Measurements from ENCODE around the gene RNF144A. TPM values are rescaled to one million over a fixed set of nuclear protein-coding genes. Genes with fewer than 3 reads are reported as not detected.

The RNF144A gene
- total and polyA plus RNA-seq, 2 experiments from 2014 or later, result 2.8 to 14.7 TPM

- TF ChIP-seq, protein P1, sequence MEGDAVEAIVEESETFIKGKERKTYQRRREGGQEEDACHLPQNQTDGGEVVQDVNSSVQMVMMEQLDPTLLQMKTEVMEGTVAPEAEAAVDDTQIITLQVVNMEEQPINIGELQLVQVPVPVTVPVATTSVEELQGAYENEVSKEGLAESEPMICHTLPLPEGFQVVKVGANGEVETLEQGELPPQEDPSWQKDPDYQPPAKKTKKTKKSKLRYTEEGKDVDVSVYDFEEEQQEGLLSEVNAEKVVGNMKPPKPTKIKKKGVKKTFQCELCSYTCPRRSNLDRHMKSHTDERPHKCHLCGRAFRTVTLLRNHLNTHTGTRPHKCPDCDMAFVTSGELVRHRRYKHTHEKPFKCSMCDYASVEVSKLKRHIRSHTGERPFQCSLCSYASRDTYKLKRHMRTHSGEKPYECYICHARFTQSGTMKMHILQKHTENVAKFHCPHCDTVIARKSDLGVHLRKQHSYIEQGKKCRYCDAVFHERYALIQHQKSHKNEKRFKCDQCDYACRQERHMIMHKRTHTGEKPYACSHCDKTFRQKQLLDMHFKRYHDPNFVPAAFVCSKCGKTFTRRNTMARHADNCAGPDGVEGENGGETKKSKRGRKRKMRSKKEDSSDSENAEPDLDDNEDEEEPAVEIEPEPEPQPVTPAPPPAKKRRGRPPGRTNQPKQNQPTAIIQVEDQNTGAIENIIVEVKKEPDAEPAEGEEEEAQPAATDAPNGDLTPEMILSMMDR (conservative IDR thresholded peaks at IDR 0.05; ENCODE audit: low read depth in 2 of 2), result no peak
These were observed 107.0 kb downstream of the RNF144A start (continued) for GRCh38 chr2:7024261-7024660.

DNA sequence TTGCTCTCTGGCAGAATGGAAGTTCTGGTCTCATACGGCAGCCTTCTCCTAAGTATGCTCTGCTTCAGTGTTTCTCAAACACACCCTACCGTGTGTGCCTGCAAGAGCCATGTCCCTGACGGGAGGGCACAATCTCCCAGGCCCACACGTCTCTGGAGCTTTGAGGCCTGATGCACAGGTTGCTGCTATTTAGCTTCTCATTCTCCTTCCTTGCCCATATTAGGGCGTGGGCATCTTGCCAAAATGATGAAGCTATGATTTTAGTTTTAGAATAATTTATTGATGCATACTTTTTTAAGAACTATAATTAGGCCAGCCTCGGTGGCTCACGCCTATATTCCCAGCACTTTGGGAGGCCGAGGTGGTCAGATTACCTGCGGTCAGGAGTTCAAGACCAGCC is 107.9 kb downstream of the RNF144A start:
- Histone ChIP-seq H4K20me1 (replicated peaks; ENCODE audit: insufficient read depth) (no peaks in the 10 kb centered on the region), H3K4me1 (ENCODE audit: insufficient read depth) (no peaks in the 10 kb centered on the region), H3F3A (replicated peaks; ENCODE audit: low read depth) (no peaks in the 10 kb centered on the region), H3K4me3 (no peak overlapping the region), H3K79me2 (replicated peaks; ENCODE audit: insufficient read depth) (no peaks in the 10 kb centered on the region), H2AFZ (no peak overlapping the region), H3K36me3 (ENCODE audit: insufficient read depth) (no peaks in the 10 kb centered on the region), H3K27ac (ENCODE audit: low read depth) (no peak overlapping the region), H3K9me2 (ENCODE audit: insufficient read depth) (no peaks in the 10 kb centered on the region), H3K27me3 (ENCODE audit: insufficient read depth) (no peaks in the 10 kb centered on the region), H3K4me2 (no peak overlapping the region)
- Mint-ChIP-seq H3K27ac (no peak overlapping the region), H3K4me3 (no peak overlapping the region), H3K9me3 (no peaks in the 10 kb centered on the region), H3K36me3 (ENCODE audit: low read depth) (peaks cover 7% of the 10 kb centered on the region; the same call in 2 of the 3 replicates), H3K27me3 (ENCODE audit: insufficient read depth, low read depth, poor library complexity) (peaks cover 3% of the 10 kb centered on the region), H3K4me1 (no peaks in the 10 kb centered on the region; the same call in 2 of the 3 replicates)
- no peak for DNase-seq (ENCODE audit: low spot score)
- TF ChIP-seq, protein P2, sequence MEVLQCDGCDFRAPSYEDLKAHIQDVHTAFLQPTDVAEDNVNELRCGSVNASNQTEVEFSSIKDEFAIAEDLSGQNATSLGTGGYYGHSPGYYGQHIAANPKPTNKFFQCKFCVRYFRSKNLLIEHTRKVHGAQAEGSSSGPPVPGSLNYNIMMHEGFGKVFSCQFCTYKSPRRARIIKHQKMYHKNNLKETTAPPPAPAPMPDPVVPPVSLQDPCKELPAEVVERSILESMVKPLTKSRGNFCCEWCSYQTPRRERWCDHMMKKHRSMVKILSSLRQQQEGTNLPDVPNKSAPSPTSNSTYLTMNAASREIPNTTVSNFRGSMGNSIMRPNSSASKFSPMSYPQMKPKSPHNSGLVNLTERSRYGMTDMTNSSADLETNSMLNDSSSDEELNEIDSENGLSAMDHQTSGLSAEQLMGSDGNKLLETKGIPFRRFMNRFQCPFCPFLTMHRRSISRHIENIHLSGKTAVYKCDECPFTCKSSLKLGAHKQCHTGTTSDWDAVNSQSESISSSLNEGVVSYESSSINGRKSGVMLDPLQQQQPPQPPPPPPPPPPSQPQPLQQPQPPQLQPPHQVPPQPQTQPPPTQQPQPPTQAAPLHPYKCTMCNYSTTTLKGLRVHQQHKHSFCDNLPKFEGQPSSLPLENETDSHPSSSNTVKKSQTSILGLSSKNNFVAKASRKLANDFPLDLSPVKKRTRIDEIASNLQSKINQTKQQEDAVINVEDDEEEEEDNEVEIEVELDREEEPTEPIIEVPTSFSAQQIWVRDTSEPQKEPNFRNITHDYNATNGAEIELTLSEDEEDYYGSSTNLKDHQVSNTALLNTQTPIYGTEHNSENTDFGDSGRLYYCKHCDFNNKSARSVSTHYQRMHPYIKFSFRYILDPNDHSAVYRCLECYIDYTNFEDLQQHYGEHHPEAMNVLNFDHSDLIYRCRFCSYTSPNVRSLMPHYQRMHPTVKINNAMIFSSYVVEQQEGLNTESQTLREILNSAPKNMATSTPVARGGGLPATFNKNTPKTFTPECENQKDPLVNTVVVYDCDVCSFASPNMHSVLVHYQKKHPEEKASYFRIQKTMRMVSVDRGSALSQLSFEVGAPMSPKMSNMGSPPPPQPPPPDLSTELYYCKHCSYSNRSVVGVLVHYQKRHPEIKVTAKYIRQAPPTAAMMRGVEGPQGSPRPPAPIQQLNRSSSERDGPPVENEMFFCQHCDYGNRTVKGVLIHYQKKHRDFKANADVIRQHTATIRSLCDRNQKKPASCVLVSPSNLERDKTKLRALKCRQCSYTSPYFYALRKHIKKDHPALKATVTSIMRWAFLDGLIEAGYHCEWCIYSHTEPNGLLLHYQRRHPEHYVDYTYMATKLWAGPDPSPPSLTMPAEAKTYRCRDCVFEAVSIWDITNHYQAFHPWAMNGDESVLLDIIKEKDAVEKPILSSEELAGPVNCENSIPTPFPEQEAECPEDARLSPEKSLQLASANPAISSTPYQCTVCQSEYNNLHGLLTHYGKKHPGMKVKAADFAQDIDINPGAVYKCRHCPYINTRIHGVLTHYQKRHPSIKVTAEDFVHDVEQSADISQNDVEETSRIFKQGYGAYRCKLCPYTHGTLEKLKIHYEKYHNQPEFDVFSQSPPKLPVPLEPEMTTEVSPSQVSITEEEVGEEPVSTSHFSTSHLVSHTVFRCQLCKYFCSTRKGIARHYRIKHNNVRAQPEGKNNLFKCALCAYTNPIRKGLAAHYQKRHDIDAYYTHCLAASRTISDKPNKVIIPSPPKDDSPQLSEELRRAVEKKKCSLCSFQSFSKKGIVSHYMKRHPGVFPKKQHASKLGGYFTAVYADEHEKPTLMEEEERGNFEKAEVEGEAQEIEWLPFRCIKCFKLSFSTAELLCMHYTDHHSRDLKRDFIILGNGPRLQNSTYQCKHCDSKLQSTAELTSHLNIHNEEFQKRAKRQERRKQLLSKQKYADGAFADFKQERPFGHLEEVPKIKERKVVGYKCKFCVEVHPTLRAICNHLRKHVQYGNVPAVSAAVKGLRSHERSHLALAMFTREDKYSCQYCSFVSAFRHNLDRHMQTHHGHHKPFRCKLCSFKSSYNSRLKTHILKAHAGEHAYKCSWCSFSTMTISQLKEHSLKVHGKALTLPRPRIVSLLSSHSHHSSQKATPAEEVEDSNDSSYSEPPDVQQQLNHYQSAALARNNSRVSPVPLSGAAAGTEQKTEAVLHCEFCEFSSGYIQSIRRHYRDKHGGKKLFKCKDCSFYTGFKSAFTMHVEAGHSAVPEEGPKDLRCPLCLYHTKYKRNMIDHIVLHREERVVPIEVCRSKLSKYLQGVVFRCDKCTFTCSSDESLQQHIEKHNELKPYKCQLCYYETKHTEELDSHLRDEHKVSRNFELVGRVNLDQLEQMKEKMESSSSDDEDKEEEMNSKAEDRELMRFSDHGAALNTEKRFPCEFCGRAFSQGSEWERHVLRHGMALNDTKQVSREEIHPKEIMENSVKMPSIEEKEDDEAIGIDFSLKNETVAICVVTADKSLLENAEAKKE (CRISPR knock-in tag; IDR thresholded peaks at IDR 0.05), result no peak
- no peak for ATAC-seq
